GM10248 (cell line): Measurements from ENCODE around the gene TRIP13.

ENCODE experiments used
- CTCF ChIA-PET: fragments of 300-600 bp; sonication (Branson Sonifier 250); formaldehyde crosslinking; extraction: SDS; loops from one replicate; lab custom pipeline; 2021; ENCODE audit warnings: antibody characterized with exemption; lab: Yijun Ruan, JAX
- POLR2A ChIA-PET: fragments of 350-650 bp; sonication (Branson Sonifier 250); formaldehyde crosslinking; extraction: SDS; loops from one replicate; lab custom pipeline; 2020; ENCODE audit warnings: antibody characterized with exemption; lab: Yijun Ruan, JAX
- DNase-seq: peaks from one replicate; pipeline ENCODE4 v3.0.0; 2012; ENCODE audit errors: extremely low spot score
- TF ChIP-seq, protein P1 (sequence below): IDR thresholded peaks from 2 replicates; pipeline ENCODE4 v1.5.1; 2012; ENCODE audit warnings: mild to moderate bottlenecking, low read depth; ENCODE audit errors: extremely low read depth, missing control alignments, control extremely low read depth

Gene TRIP13

GRCh38 chr5:962386-962785, 69.7 kb downstream of the TRIP13 start:
- DNase-seq = no peak
- TF ChIP-seq, protein P1, sequence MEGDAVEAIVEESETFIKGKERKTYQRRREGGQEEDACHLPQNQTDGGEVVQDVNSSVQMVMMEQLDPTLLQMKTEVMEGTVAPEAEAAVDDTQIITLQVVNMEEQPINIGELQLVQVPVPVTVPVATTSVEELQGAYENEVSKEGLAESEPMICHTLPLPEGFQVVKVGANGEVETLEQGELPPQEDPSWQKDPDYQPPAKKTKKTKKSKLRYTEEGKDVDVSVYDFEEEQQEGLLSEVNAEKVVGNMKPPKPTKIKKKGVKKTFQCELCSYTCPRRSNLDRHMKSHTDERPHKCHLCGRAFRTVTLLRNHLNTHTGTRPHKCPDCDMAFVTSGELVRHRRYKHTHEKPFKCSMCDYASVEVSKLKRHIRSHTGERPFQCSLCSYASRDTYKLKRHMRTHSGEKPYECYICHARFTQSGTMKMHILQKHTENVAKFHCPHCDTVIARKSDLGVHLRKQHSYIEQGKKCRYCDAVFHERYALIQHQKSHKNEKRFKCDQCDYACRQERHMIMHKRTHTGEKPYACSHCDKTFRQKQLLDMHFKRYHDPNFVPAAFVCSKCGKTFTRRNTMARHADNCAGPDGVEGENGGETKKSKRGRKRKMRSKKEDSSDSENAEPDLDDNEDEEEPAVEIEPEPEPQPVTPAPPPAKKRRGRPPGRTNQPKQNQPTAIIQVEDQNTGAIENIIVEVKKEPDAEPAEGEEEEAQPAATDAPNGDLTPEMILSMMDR = no peak
- ChIA-PET POLR2A (no interaction called here), CTCF (no interaction called here)

DNA sequence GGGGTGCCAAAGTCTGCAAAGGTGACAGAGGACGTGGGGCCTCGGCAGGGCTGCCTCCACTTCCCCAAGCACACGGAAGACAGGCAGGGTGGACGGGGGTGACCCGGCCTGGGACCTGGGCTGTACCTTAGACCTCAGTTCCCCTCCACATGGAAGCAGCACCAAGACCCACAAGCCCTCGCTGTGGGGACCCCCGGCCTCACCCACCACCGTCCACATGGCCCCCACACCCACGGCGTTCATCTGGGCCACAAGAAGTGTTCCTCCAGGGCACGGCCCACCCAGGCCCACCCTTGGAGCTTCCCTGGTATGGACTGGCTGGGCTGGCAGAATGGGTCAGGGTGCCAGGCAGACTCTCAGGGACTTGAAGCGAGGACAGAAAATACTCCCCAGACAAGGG, 70.1 kb downstream of the TRIP13 start:
- POLR2A ChIA-PET = no interaction called here
- no peak for DNase-seq
- TF ChIP-seq, protein P1 = no peak
- CTCF ChIA-PET = no interaction called here

GRCh38 chr5:963310-963672, 70.6 kb downstream of the TRIP13 start:
- ChIA-PET POLR2A (no interaction called here), CTCF (no interaction called here)
- DNase-seq = no peak
- TF ChIP-seq, protein P1 = no peak

DNA sequence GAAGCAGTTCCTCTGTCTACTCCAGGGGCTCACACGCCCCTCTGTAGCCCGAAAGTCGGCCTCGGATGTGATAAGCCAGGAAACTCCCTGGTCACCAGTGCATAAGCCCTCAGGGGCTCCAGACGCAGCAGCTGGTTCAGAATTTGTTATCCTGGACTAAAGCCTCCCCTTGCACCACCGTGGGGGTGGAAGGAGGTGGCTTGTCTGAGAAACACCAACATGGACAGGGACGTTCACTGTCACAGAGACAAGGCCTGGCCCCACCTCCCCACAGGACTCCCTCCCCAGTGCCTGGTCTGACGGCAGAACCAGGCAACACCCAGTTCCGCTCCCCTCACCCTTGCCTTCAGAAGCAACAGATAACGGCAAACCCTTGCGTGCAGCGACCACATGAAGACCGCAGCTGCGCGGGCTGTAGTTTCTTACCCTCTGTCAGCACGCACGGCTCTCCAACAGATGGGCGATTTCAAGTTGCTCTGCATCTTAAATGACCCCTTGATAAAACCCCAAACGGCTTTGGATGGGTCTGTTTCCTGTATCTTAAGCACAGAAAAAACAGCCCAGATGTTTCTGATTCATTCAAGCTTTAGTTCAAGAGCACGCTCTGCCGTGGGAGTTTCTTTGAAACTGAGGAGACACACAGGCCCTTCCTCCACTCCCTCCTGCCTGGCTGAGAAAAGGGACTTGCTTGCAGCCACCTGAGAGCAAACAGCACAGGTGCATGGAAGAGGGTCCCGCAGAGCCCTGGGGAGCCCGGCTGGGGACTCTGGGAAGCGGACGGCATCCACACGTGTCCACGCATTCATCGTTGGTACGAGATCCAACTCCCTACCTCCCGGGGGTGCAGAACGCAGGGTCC, 71.2 kb downstream of the TRIP13 start:
- TF ChIP-seq, protein P1 = no peak
- peak; percentile 74 for DNase-seq
- ChIA-PET POLR2A (no interaction called here), CTCF (no interaction called here)

GRCh38 chr5:964821-965220, 72.1 kb downstream of the TRIP13 start:
- ChIA-PET POLR2A (no interaction called here), CTCF (interaction anchor here (1.1 kb wide), 2 partner anchors 12 to 30 kb away, joined by 3 read pairs; no protein-coding TSS in a partner anchor)
- TF ChIP-seq, protein P1 = no peak
- DNase-seq = no peak

- no peak for DNase-seq
- CTCF ChIA-PET = interaction anchor here (1.1 to 1.6 kb wide), 3 partner anchors 9 to 31 kb away, joined by 3 to 4 read pairs (median 3); no protein-coding TSS in a partner anchor
- POLR2A ChIA-PET = no interaction called here
- TF ChIP-seq, protein P1 = no peak
These were observed 73.1 kb downstream of the TRIP13 start for GRCh38 chr5:965604-966344.
